Neural cell (in vitro differentiated cells): ENCODE data around the gene MAML2. TPM values are rescaled to one million over a fixed set of nuclear protein-coding genes. Genes with fewer than 3 reads are reported as not detected.

ENCODE experiments used
- H2AFZ ChIP-seq: fragments of 200-600, 300-800 bp; sonication (generic), shearing (Covaris generic); 2 replicates; pipeline ENCODE4 v1.6.0; 2014; ENCODE audit warnings: low read depth, mild to moderate bottlenecking, antibody characterized with exemption, low read length, moderate library complexity
- H3F3A ChIP-seq: fragments of 200-600 bp; shearing (Covaris generic); 2 replicates; pipeline ENCODE4 v1.6.1; 2016; ENCODE audit warnings: mild to moderate bottlenecking, moderate library complexity, mixed read lengths, antibody characterized with exemption, low read length; ENCODE audit not compliant: insufficient read depth, poor library complexity, severe bottlenecking
- H3K27ac ChIP-seq: fragments of 200-600, 300-800 bp; sonication (generic), shearing (Covaris generic); 2 replicates; pipeline ENCODE4 v1.5.1; 2014; ENCODE audit warnings: mild to moderate bottlenecking, low read length, moderate library complexity
- H3K27me3 ChIP-seq: fragments of 300-800, 200-600 bp; sonication (generic), shearing (Covaris generic); 2 replicates; pipeline ENCODE4 v1.6.0; 2014; ENCODE audit warnings: mild to moderate bottlenecking, low read depth, low read length, moderate library complexity; ENCODE audit not compliant: insufficient read depth
- H3K36me3 ChIP-seq: fragments of 300-800, 200-600 bp; sonication (generic), shearing (Covaris generic); 2 replicates; pipeline ENCODE4 v1.5.1; 2014; ENCODE audit warnings: mild to moderate bottlenecking, antibody characterized with exemption, low read length, moderate library complexity; ENCODE audit not compliant: insufficient read depth
- H3K4me2 ChIP-seq: fragments of 300-800, 200-600 bp; sonication (generic), shearing (Covaris generic); 2 replicates; pipeline ENCODE4 v1.6.0; 2014; ENCODE audit warnings: mild to moderate bottlenecking, low read length
- H3K4me3 ChIP-seq: fragments of 300-800, 200-600 bp; sonication (generic), shearing (Covaris generic); 2 replicates; pipeline ENCODE4 v1.5.1; 2014; ENCODE audit warnings: mild to moderate bottlenecking, low read length, moderate library complexity
- H3K79me2 ChIP-seq: fragments of 200-600 bp; shearing (Covaris generic); replicated peaks from 2 replicates; pipeline ENCODE4 v1.6.0; 2014; ENCODE audit warnings: mild to moderate bottlenecking, low read length, moderate library complexity; ENCODE audit not compliant: insufficient read depth
- H3K9ac ChIP-seq: fragments of 300-800, 200-600 bp; sonication (generic), shearing (Covaris generic); 2 replicates; pipeline ENCODE4 v1.6.1; 2016; ENCODE audit warnings: mild to moderate bottlenecking, low read length, mixed read lengths
- H3K9me2 ChIP-seq: fragments of 200-600 bp; shearing (Covaris generic); 2 replicates; pipeline ENCODE4 v1.6.1; 2016; ENCODE audit warnings: mild to moderate bottlenecking, low read length, mixed read lengths; ENCODE audit not compliant: insufficient read depth
- H3K9me3 ChIP-seq: fragments of 200-600, 300-800 bp; sonication (generic), shearing (Covaris generic); 2 replicates; pipeline ENCODE4 v1.6.1; 2016; ENCODE audit warnings: mild to moderate bottlenecking, mixed run types, low read length, moderate library complexity, mixed read lengths
- H4K20me1 ChIP-seq: fragments of 200-600 bp; shearing (Covaris generic); 2 replicates; pipeline ENCODE4 v1.6.1; 2016; ENCODE audit warnings: mild to moderate bottlenecking, mixed run types; ENCODE audit not compliant: insufficient read depth
- CTCF ChIP-seq: fragments of 450-650 bp; IDR thresholded peaks from 2 replicates; pipeline ENCODE4 v1.5.1; 2014; ENCODE audit warnings: antibody characterized with exemption, mild to moderate bottlenecking, moderate library complexity; ENCODE audit not compliant: poor library complexity, severe bottlenecking
- EP300 ChIP-seq: fragments of 450-650 bp; conservative IDR thresholded peaks from 2 replicates; pipeline ENCODE4 v1.6.1; 2014; ENCODE audit warnings: antibody characterized with exemption, mild to moderate bottlenecking, moderate library complexity; ENCODE audit not compliant: poor library complexity, severe bottlenecking
- EZH2 ChIP-seq: fragments of 200-600, 300-800 bp; shearing (Covaris generic), sonication (generic); IDR thresholded peaks from 2 replicates; pipeline ENCODE4 v1.6.1; 2014; ENCODE audit warnings: antibody characterized with exemption, low read length, borderline replicate concordance, mild to moderate bottlenecking; ENCODE audit not compliant: insufficient read depth, poor library complexity, severe bottlenecking
- MXI1 ChIP-seq: fragments of 450-650 bp; conservative IDR thresholded peaks from 2 replicates; pipeline ENCODE4 v1.6.1; 2014; ENCODE audit warnings: antibody characterized with exemption, mild to moderate bottlenecking; ENCODE audit not compliant: poor library complexity, severe bottlenecking
- POLR2AphosphoS5 ChIP-seq: IDR thresholded peaks from 2 replicates; pipeline ENCODE4 v1.6.1; 2012
- RAD21 ChIP-seq: fragments of 450-650 bp; conservative IDR thresholded peaks from 2 replicates; pipeline ENCODE4 v1.6.1; 2014; ENCODE audit warnings: antibody characterized with exemption, mild to moderate bottlenecking, moderate library complexity
- REST ChIP-seq: IDR thresholded peaks from 2 replicates; pipeline ENCODE4 v1.6.1; 2012; ENCODE audit warnings: borderline replicate concordance
- SMC3 ChIP-seq: fragments of 450-650 bp; conservative IDR thresholded peaks from 2 replicates; pipeline ENCODE4 v1.6.1; 2014; ENCODE audit warnings: antibody characterized with exemption, mild to moderate bottlenecking, moderate library complexity; ENCODE audit not compliant: poor library complexity
- TAF1 ChIP-seq: IDR thresholded peaks from 2 replicates; pipeline ENCODE4 v1.6.1; 2012; ENCODE audit warnings: low read depth
- polyA plus RNA-seq: library from polyadenylated mRNA; depleted of rRNA; stranded (reverse); fragments of >200 nt; gene quantifications from 2 replicates; pipeline ENCODE4 v1.2.3, GENCODE V29; 2014

MAML2 gene
- polyA plus RNA-seq, 1 donor from 2014 or later, result 3.6 TPM

GRCh38 chr11:95930948-95931347 is 412.0 kb downstream of the MAML2 start:
- Histone ChIP-seq H3K4me3 (no peak overlapping the region), H3K27ac (no peak overlapping the region), H3K4me2 (no peak overlapping the region), H3K9me3 (no peaks in the 10 kb centered on the region), H3K9ac (no peak overlapping the region), H3K79me2 (no peaks in the 10 kb centered on the region), H3K36me3 (no peaks in the 10 kb centered on the region), H3F3A (no peaks in the 10 kb centered on the region), H3K9me2 (no peaks in the 10 kb centered on the region), H3K27me3 (no peaks in the 10 kb centered on the region), H2AFZ (no peak overlapping the region), H4K20me1 (no peaks in the 10 kb centered on the region)
- TF ChIP-seq REST (no peak), EZH2 (no peak), EP300 (no peak), RAD21 (no peak), MXI1 (no peak), POLR2AphosphoS5 (no peak), TAF1 (no peak), SMC3 (no peak), CTCF (no peak)

GRCh38 chr11:95926726-95927125 is 416.3 kb downstream of the MAML2 start:
- Histone ChIP-seq H2AFZ (no peak overlapping the region), H3K9ac (no peak overlapping the region), H3K4me2 (no peak overlapping the region), H3K79me2 (peaks cover 23% of the 10 kb centered on the region), H3K36me3 (no peaks in the 10 kb centered on the region), H3K27ac (no peak overlapping the region), H3K9me2 (no peaks in the 10 kb centered on the region), H3K27me3 (no peaks in the 10 kb centered on the region), H4K20me1 (no peaks in the 10 kb centered on the region), H3K4me3 (no peak overlapping the region), H3K9me3 (no peaks in the 10 kb centered on the region), H3F3A (no peaks in the 10 kb centered on the region)
- TF ChIP-seq SMC3 (no peak), TAF1 (no peak), EP300 (no peak), MXI1 (no peak), CTCF (no peak), REST (no peak), EZH2 (no peak), POLR2AphosphoS5 (no peak), RAD21 (no peak)
